Fibroblast of skin of back (primary cell): ENCODE measurements around the gene SNRPA1.

Experiments used
- DNase-seq: peaks from one replicate; pipeline ENCODE4 v3.0.0-alpha.2; 2013

Gene SNRPA1

GRCh38 chr15:101240358-101240757 lies 54.7 kb downstream of the SNRPA1 start:
- DNase-seq: no peak

- DNase-seq: no peak
Observed at GRCh38 chr15:101239724-101240136, 55.3 kb downstream of the SNRPA1 start.

- no peak for DNase-seq
Observed at GRCh38 chr15:101237251-101237650, 57.8 kb downstream of the SNRPA1 start.

- DNase-seq: no peak
Observed at GRCh38 chr15:101233651-101234280, 61.3 kb downstream of the SNRPA1 start.

GRCh38 chr15:101232677-101233076 lies 62.4 kb downstream of the SNRPA1 start:
- no peak for DNase-seq
